Measurements from ENCODE around the gene ZNF883.

DNA sequence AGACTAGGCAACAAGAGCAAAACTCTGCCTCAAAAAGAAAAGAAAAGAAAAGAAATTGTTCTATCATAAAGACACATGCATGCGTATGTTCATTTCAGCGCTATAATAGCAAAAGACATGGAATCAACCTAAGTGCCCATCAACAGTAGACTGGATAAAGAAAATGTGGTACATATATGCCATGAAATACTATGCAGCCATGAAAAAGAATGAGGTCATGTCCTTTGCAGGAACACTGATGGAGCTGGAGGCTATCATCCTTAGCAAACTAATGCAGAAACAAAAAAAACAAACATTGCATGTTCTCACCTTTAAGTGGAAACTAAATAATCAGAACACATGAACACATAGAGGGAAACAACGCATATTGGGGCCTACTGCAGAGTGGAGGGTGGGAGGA lies 6.3 kb upstream of the ZNF883 start:
- no peak for TF ChIP-seq JUND (IDR thresholded peaks at IDR 0.05)
- no peak for TF ChIP-seq SP1 (IDR thresholded peaks at IDR 0.05; ENCODE audit: low read depth)
- no peak for TF ChIP-seq POLR2A (IDR thresholded peaks at IDR 0.05; ENCODE audit: borderline replicate concordance, extremely low read depth, insufficient read depth, insufficient read length)
- no peak for TF ChIP-seq POLR2AphosphoS5 (IDR thresholded peaks at IDR 0.05; ENCODE audit: low read depth, low read length)
- TF ChIP-seq, protein P1, sequence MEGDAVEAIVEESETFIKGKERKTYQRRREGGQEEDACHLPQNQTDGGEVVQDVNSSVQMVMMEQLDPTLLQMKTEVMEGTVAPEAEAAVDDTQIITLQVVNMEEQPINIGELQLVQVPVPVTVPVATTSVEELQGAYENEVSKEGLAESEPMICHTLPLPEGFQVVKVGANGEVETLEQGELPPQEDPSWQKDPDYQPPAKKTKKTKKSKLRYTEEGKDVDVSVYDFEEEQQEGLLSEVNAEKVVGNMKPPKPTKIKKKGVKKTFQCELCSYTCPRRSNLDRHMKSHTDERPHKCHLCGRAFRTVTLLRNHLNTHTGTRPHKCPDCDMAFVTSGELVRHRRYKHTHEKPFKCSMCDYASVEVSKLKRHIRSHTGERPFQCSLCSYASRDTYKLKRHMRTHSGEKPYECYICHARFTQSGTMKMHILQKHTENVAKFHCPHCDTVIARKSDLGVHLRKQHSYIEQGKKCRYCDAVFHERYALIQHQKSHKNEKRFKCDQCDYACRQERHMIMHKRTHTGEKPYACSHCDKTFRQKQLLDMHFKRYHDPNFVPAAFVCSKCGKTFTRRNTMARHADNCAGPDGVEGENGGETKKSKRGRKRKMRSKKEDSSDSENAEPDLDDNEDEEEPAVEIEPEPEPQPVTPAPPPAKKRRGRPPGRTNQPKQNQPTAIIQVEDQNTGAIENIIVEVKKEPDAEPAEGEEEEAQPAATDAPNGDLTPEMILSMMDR (IDR thresholded peaks at IDR 0.05 in 2 of 3, conservative IDR thresholded peaks at IDR 0.05 in 1 of 3; ENCODE audit: borderline replicate concordance in 1 of 3, insufficient read depth in 1 of 3, low read depth in 2 of 3, low read length in 2 of 3), result no peak
- TF ChIP-seq ZFX (IDR thresholded peaks at IDR 0.05), result no peak
- TF ChIP-seq CEBPB (IDR thresholded peaks at IDR 0.05; ENCODE audit: low read depth), result no peak
- TF ChIP-seq FOSL1 (IDR thresholded peaks at IDR 0.05; ENCODE audit: low read depth), result no peak
- no peak for TF ChIP-seq YY1 (IDR thresholded peaks at IDR 0.05; ENCODE audit: extremely low read depth, insufficient replicate concordance, low read depth, low read length)

All from HCT116 (cell line).